ENCODE data around the gene SYT1.
A peak's percentile ranks its signal among the peaks of the same experiment; 100 is the strongest.
"Not testable (repeated sequence)": the region's sequence is repeated elsewhere in the genome, so short reads cannot be mapped to it uniquely, and the experiment has no call there.

Gene SYT1

DNA sequence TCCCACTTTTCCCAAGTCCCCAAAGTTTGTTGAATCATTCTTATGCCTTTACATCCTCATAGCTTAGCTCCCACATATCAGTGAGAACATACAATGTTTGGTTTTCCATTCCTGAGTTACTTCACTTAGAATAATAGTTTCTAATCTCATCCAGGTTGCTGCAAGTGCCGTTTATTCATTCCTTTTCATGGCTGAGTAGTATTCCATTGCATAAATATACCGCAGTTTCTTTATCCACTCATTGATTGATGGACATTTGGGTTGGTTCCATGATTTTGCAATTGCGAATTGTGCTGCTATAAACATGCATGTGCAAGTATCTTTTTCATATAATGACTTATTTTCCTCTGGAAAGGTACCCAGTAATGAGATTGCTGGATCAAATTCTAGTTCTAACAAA lies 345.8 kb downstream of the SYT1 start:
- not testable (repeated sequence) for H3K27me3 Mint-ChIP-seq, H3K4me1 Mint-ChIP-seq, H3K4me3 Mint-ChIP-seq, ATAC-seq, H3K27ac Mint-ChIP-seq, H3K9me3 Mint-ChIP-seq, H3K36me3 Mint-ChIP-seq

- peaks cover 11% of the 10 kb centered on the region for H3K9me3 Mint-ChIP-seq
Observed at GRCh38 chr12:79217306-79217705, 352.7 kb downstream of the SYT1 start.

GRCh38 chr12:79223210-79223609 lies 358.6 kb downstream of the SYT1 start:
- Mint-ChIP-seq H3K9me3 (peaks cover 17% of the 10 kb centered on the region), H3K27ac (no peak overlapping the region), H3K27me3 (no peaks in the 10 kb centered on the region), H3K4me3 (no peak overlapping the region), H3K36me3 (peaks cover 7% of the 10 kb centered on the region), H3K4me1 (no peaks in the 10 kb centered on the region)
- ATAC-seq = no peak

More at GRCh38 chr12:79217306-79217705, 352.7 kb downstream of the SYT1 start:
- H3K4me1 Mint-ChIP-seq = no peaks in the 10 kb centered on the region
- no peak overlapping the region for H3K4me3 Mint-ChIP-seq
- H3K36me3 Mint-ChIP-seq = no peaks in the 10 kb centered on the region
- H3K27ac Mint-ChIP-seq = no peak overlapping the region
- H3K27me3 Mint-ChIP-seq = no peaks in the 10 kb centered on the region
- ATAC-seq = no peak

DNA sequence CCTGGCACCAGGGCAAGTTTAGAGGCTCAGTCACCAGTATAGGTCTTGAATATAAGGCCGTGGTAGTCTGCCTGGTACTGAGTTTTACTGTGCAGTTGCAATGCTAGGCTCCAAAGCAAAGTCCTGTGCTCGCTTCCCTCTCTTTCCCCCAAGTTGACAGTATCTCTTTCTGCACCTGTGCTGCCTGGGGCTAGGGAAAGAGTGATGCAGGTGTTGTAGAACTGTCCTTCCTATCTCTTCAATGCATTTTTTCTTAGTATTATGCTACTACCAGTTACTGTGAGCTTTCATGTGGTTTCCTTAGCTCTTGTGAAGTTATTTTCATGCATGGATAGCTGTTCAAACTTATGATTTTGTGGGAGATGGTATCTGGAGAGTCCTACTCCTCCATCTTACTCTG lies 359.2 kb downstream of the SYT1 start:
- H3K36me3 Mint-ChIP-seq = peaks cover 7% of the 10 kb centered on the region
- H3K27ac Mint-ChIP-seq = no peak overlapping the region
- ATAC-seq = no peak
- no peaks in the 10 kb centered on the region for H3K4me1 Mint-ChIP-seq
- no peak overlapping the region for H3K4me3 Mint-ChIP-seq
- H3K9me3 Mint-ChIP-seq = peaks cover 16% of the 10 kb centered on the region
- H3K27me3 Mint-ChIP-seq = no peaks in the 10 kb centered on the region

DNA sequence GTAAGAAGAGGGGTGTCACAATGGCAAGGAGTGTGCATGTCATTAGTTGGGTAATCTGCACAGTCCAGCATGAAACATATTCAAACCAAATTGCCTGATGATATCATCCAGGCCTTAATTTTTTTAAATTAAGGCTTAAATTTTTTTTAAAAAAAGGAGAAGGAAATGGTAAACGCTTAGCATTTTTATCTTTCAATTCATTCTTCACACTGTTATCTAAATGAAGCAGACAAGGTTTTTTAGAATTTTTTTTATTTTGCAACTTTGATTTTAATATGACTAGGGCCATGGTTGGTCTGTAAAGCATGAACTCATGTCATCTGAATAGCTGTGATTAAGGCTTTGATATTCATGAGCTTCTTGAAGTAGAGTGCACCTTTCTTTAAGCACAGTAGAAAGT lies 362.5 kb downstream of the SYT1 start:
- ATAC-seq = no peak

GRCh38 chr12:79227646-79228045 lies 363.1 kb downstream of the SYT1 start:
- no peak overlapping the region for H3K27ac Mint-ChIP-seq
- H3K27me3 Mint-ChIP-seq = no peaks in the 10 kb centered on the region
- peaks cover 3% of the 10 kb centered on the region for H3K36me3 Mint-ChIP-seq
- H3K9me3 Mint-ChIP-seq = peaks cover 6% of the 10 kb centered on the region
- no peaks in the 10 kb centered on the region for H3K4me1 Mint-ChIP-seq
- no peak for ATAC-seq
- H3K4me3 Mint-ChIP-seq = no peak overlapping the region

More for the DNA sequence above, 362.5 kb downstream of the SYT1 start:
- Mint-ChIP-seq H3K36me3 (peaks cover 7% of the 10 kb centered on the region), H3K4me3 (no peak overlapping the region), H3K9me3 (peaks cover 8% of the 10 kb centered on the region), H3K27ac (no peak overlapping the region), H3K27me3 (no peaks in the 10 kb centered on the region), H3K4me1 (no peaks in the 10 kb centered on the region)

DNA sequence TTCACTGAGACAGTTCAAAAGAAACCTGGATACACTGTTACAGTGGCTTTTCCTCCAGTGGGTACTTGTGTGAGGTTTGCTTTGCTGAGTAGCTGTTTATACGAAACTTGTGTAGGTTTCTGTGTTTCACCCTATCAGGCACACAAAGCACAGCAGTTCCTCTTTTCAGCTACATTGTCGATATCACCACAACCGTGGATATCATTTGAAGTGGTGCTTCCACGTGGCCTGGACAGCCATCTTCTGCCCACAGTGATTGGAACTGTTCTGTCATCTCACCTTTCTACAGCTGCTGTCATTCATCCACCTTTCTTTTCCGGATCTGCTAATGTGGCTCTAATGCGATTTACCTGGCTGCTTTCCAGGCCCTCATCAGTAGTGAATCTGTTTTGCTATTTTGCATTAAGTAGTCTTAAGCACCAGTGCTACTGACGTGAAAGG lies 368.8 kb downstream of the SYT1 start:
- peak; percentile 67 for ATAC-seq
- peaks cover 5% of the 10 kb centered on the region for H3K27me3 Mint-ChIP-seq
- H3K36me3 Mint-ChIP-seq = no peaks in the 10 kb centered on the region

GRCh38 chr12:79236920-79237319 lies 372.3 kb downstream of the SYT1 start:
- no peak overlapping the region for H3K4me3 Mint-ChIP-seq

More for the DNA sequence above, 368.8 kb downstream of the SYT1 start:
- Mint-ChIP-seq H3K4me1 (no peaks in the 10 kb centered on the region), H3K4me3 (no peak overlapping the region), H3K9me3 (peaks cover 2% of the 10 kb centered on the region), H3K27ac (no peak overlapping the region)

DNA sequence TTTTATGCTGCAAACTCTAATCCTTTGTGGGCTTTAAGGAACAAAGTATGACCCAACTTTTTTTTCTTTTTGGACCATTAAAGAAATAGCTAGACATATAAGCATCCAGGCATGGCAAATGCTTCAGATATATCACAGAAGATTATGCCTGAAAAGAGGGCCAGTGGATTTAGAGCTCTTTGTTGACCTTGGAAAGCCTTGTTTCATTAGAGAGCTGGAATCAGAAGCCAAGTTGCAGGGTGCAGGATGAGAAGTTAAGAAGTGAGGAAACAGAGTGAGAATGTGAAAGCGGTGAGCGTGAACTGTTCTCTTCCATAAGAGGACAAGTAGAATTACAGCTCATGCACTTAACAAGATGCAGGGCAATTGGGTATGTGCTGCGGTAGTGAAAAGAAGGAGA lies 373.7 kb downstream of the SYT1 start:
- H3K9me3 Mint-ChIP-seq = no peaks in the 10 kb centered on the region
- no peak for ATAC-seq
- H3K27me3 Mint-ChIP-seq = peaks cover 5% of the 10 kb centered on the region
- H3K36me3 Mint-ChIP-seq = no peaks in the 10 kb centered on the region
- no peaks in the 10 kb centered on the region for H3K4me1 Mint-ChIP-seq
- no peak overlapping the region for H3K4me3 Mint-ChIP-seq
- H3K27ac Mint-ChIP-seq = no peak overlapping the region

More at GRCh38 chr12:79236920-79237319, 372.3 kb downstream of the SYT1 start:
- Mint-ChIP-seq H3K9me3 (no peaks in the 10 kb centered on the region), H3K4me1 (no peaks in the 10 kb centered on the region), H3K27me3 (peaks cover 5% of the 10 kb centered on the region), H3K27ac (no peak overlapping the region), H3K36me3 (no peaks in the 10 kb centered on the region)
- no peak for ATAC-seq

DNA sequence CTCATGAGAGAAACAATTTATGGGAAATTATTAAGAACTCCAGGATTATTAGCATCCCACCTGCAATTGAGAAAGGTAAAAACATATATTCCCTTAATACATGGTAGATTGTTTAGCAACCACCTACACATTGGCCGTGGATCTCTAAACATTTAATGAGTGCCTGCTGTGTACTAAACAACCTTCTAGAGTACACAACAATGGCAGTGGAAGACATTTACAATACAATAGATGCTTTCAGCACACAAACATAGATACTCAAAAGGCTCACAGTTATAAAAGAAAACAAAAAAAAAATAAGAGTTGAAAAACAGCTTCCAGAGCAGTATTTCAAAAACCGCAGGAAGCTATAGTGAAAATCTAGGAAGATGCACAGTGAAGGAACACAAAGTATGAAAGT lies 382.9 kb downstream of the SYT1 start:
- H3K9me3 Mint-ChIP-seq = peaks cover 3% of the 10 kb centered on the region
- no peak overlapping the region for H3K4me3 Mint-ChIP-seq
- no peaks in the 10 kb centered on the region for H3K27me3 Mint-ChIP-seq
- no peaks in the 10 kb centered on the region for H3K4me1 Mint-ChIP-seq
- no peaks in the 10 kb centered on the region for H3K36me3 Mint-ChIP-seq
- H3K27ac Mint-ChIP-seq = no peak overlapping the region
- ATAC-seq = no peak

DNA sequence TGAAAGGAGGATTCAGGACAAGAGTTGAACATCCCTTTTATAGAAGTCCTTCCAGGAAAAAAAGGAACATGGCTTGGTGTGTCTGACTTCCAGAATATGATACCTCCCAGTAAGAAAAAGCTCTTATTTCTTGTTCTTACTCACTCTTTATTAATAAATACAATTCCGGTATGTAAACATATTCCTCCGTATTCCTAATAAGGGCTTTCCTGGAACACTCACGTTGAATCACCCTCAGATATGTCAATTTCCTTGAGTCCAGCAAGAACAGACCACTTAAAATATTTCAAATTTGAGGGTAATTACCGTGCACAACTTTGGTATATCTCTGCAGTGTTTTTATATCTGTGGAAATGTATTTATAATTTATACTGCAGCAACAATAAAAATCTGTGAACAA lies 385.6 kb downstream of the SYT1 start:
- ATAC-seq = no peak
- Mint-ChIP-seq H3K4me3 (no peak overlapping the region), H3K27me3 (no peaks in the 10 kb centered on the region), H3K4me1 (no peaks in the 10 kb centered on the region), H3K9me3 (peaks cover 8% of the 10 kb centered on the region), H3K27ac (no peak overlapping the region), H3K36me3 (no peaks in the 10 kb centered on the region)

- no peak for ATAC-seq
- Mint-ChIP-seq H3K4me3 (no peak overlapping the region), H3K27me3 (no peaks in the 10 kb centered on the region), H3K4me1 (no peaks in the 10 kb centered on the region), H3K36me3 (no peaks in the 10 kb centered on the region), H3K27ac (no peak overlapping the region), H3K9me3 (peaks cover 8% of the 10 kb centered on the region)
Observed at GRCh38 chr12:79250960-79251755, 386.6 kb downstream of the SYT1 start.

GRCh38 chr12:79252358-79253075 lies 387.9 kb downstream of the SYT1 start:
- peaks cover 6% of the 10 kb centered on the region for H3K9me3 Mint-ChIP-seq
- no peak overlapping the region for H3K4me3 Mint-ChIP-seq
- H3K36me3 Mint-ChIP-seq = no peaks in the 10 kb centered on the region
- no peaks in the 10 kb centered on the region for H3K4me1 Mint-ChIP-seq
- no peaks in the 10 kb centered on the region for H3K27me3 Mint-ChIP-seq
- ATAC-seq = no peak
- H3K27ac Mint-ChIP-seq = no peak overlapping the region

- Mint-ChIP-seq H3K4me3 (no peak overlapping the region), H3K4me1 (no peaks in the 10 kb centered on the region), H3K27ac (no peak overlapping the region), H3K36me3 (no peaks in the 10 kb centered on the region), H3K27me3 (no peaks in the 10 kb centered on the region), H3K9me3 (peaks cover 6% of the 10 kb centered on the region)
- no peak for ATAC-seq
Observed at GRCh38 chr12:79255288-79255687, 390.7 kb downstream of the SYT1 start.

DNA sequence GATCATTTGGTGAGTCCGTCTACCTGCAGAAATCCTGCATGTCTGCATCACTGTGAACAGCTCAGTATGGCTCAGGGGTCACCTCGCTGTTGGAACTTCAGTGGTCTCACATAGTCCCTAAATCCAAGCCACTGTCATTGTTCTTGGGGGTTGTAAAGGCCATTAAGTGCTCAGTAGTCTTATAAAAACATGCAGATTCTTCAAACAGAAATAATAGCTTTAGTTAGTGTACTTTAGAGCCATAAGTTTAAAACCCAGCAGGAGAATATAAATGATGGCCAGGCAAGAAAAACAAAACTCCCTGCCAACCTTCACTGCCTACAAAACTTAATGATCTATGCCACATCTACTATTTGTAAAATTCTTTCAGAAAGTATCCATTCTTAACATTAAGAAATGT lies 396.3 kb downstream of the SYT1 start:
- no peak for ATAC-seq
- H3K4me3 Mint-ChIP-seq = no peak overlapping the region

GRCh38 chr12:79262938-79263337 lies 398.4 kb downstream of the SYT1 start:
- ATAC-seq = no peak
- H3K36me3 Mint-ChIP-seq = no peaks in the 10 kb centered on the region
- H3K27me3 Mint-ChIP-seq = no peaks in the 10 kb centered on the region
- H3K9me3 Mint-ChIP-seq = no peaks in the 10 kb centered on the region
- no peak overlapping the region for H3K4me3 Mint-ChIP-seq
- no peaks in the 10 kb centered on the region for H3K4me1 Mint-ChIP-seq
- H3K27ac Mint-ChIP-seq = no peak overlapping the region

More for the DNA sequence above, 396.3 kb downstream of the SYT1 start:
- Mint-ChIP-seq H3K4me1 (no peaks in the 10 kb centered on the region), H3K27ac (no peak overlapping the region), H3K9me3 (no peaks in the 10 kb centered on the region), H3K27me3 (no peaks in the 10 kb centered on the region), H3K36me3 (no peaks in the 10 kb centered on the region)

Measured in stimulated activated memory B cell treated with anti-CD40 and anti-IgM and Interleukin-4, amounts not matched to agents 10 μg/mL and 1 μg/mL and 100 μg/mL, for 72 hours (primary cell).